Embryonic facial prominence (tissue), 1 donor: Measurements from ENCODE around the gene INPP5D.

Source experiments
- DNase-seq: peaks from one replicate; pipeline ENCODE4 v3.0.0-alpha.2; 2016; ENCODE audit errors: extremely low spot score

INPP5D gene

DNA sequence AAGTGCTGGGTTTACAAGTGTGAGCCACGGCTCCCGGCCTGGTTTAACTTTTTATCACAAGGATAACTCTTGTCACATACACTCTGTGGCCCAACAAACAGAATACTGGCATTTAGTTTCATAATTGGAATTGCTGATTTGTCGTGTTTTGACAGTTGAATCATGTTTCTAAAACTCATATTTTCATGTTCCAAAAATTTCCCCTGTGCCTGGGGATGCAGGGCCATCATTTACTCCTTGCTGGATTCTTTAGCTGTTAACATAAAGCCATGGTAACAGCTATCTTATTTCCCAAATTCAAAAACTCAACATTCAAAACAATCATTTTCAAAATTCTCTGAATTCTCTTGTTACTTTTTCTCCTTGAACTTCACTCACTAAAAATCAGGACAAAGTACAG, 174.9 kb downstream of the INPP5D start:
- no peak for DNase-seq

DNA sequence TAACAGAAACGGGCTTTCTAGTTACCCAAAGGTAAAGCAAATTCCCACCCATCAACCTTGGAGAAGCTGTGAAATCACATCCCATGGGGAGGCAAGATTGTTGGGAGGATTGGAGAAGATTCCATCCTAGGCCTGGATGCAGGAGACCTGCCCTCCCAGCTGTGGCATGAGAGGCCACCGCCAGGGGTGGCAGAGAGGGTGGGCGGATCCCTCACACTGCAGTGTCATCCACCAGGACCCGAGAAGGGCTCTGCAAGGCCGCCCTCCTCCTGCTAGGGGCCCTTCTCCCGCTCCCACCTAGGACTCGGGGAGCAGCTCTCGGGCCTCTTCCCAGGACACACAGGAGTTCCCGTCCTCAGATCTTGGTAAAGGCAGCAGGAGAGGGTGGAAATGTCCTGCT, 175.8 kb downstream of the INPP5D start:
- no peak for DNase-seq

DNA sequence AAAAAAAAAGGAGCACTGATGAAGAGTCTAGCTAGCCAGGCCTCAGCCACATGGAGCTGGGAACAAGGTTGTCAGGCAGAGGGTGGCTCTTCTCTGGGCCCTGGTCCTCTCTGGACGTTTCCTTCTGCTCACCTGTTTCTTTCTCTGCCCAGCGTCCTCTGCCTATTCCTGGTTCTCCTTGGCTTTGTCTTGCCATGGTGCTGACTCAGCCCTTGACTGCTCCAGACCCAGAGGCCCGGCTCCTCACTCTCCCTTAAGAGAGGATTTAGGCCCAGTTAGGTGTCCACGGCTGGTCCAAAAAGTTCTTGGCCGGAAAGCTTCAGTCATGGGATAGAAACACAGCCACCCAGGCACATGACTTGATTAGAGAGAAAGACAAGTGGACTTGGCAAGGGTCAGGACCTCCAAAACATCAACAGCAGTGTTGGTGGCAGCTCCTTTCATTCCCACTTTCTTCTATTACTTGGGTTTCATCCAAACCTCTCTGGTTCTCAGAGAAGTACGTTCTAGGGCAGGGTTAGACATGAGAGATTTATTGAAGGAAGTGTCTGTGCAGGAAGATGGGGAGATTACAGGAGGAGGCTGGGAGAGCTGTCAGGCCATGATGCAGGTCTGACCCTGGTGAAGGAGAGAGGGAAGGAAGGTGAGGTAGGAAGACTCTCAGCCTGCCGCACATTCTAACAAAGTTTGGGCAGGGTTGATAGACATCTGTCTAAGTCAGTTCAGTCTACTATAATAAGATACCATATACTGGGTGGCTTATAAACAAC, 176.9 kb downstream of the INPP5D start:
- no peak for DNase-seq

DNA sequence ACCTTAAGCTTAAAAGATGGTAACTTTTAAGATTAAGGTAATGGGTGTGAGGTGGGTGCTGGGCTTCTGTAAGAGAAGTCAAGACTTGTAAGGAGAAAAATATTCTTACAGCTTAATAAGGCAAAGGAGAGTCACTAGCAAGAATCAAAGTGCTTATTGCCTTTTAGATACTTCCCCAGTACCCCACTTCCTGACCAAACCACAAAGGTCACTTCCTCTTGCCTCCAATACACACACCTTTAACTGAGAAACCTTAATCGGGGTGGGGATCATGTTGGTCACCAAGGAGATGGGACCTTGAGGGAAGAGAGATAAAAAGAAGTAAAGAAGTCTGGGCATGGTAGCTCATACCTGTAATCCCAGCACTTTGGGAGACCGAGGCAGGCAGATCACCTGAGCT, 180.8 kb downstream of the INPP5D start:
- no peak for DNase-seq

DNA sequence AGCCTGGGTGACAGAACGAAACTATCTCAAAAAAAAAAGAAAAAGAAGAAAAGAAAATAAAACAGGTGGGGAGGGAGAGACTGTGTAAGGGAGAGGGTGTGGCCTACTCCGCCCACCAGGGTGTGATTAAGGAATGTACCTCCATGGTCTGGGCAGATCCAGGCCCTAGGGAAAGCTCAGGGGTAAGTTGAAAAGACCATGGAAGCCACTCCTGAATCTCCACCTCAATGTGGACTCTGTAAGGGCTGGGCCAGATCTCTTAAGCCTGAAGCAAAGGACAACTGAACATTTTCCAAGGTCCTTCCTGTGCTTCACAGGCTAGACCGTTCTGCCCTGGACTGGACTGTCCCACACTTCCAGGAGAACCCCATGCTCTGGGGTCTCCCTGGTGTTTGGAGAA, 181.7 kb downstream of the INPP5D start:
- DNase-seq = no peak

DNA sequence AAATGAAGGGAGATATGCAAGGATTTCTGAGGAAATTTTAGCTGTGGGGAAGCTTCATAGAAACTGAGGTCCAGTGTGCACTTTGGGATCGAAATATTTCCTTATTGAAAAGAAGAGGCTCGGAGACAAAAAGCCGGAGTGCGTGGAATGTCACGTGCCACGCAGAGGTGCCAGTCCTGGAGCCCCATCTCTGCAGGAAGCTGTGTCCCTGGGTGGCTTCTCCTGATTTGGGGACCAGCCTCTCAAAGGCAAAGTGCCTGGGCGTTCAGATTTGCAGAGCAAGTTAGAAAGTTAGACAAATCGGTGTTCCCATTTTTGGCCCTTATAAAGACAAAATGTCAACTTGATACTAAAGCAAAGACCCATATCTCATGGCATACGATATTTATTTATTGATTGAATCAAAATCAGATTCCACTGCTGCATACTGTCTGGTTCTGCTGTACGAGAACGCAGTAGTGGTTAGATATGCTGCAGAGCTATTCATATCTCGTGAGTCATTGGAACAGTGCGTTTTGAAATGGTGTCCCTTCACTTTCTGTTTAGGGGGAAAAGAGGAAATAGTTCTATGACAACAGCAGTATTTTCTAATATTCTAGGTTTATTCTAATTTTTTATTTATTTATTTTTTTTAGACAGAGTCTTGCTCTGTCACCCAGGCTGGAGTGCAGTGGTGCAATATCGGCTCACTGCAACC, 182.2 kb downstream of the INPP5D start:
- DNase-seq = no peak

DNA sequence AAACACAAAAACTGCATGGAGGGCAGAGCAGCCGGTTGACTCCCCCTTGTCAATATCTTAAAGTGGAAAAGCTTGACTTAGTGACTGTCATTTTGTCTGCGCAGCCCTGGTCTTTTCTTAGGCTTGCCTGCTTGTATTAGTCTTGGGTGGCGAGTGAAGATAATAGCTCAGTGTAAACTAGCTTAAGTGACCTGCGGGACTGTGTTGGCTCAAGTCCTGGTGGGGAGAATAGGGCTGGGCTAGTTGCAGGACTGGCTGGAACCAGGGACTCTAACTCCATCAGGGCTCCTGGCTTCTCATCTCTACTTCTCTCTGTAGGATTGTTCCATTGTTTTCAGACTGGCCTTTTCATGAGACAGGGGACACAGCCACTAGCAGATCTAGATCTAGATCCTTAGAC, 183.2 kb downstream of the INPP5D start:
- DNase-seq = no peak

DNA sequence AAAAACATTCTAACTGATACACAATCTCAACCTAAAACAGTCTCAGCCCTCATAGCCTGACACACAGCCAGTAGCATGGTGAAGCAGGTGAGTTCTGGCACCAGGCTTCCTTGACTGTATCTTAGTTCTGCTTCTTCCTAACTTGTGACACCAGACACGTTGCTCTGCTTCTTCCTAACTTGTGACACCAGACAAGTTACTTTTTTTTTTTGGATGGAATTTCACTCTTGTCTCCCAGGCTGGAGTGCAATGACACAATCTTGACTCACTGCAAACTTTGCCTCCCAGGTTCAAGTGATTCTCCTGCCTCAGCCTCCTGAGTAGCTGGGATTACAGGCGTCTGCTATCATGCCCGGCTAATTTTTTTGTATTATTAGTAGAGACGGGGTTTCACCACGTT, 184.7 kb downstream of the INPP5D start:
- DNase-seq = no peak

DNA sequence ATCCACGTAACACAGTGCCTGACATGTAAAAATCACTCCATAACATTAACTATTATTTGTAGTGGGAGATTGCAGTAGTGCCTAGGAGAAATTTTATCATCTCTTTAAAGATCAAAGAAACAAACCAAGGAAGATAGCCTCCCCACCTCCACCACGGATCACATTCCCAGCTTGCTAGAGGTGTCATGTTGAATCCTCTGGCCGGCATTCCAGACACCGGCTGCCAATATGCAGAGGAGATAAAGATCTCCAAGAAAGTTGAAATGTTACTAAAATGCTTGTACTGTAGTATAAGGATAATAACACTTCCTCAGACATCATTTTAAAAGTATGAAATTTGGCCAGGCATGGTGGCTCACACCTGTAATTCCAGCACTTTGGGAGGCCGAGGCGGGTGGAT, 185.3 kb downstream of the INPP5D start:
- DNase-seq = no peak

DNA sequence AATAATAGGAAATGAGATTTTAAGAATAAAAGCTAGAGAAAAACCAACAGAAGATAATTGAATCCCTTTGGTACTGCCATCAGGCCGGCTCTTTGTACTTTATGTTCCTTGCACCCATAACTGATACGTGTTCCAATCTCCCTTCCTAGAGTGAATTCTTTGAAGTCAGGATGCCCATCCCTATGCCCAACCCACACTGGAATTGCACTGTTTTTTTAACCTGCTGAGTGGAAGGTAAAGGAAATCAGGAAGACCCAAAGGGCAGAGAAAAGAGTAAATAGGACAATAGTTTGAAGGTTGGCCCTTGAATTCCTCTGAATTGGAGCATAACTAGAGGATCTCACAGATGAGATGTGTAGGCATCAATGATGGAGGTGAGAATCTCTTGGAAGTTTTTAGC, 187.0 kb downstream of the INPP5D start:
- DNase-seq = no peak

DNA sequence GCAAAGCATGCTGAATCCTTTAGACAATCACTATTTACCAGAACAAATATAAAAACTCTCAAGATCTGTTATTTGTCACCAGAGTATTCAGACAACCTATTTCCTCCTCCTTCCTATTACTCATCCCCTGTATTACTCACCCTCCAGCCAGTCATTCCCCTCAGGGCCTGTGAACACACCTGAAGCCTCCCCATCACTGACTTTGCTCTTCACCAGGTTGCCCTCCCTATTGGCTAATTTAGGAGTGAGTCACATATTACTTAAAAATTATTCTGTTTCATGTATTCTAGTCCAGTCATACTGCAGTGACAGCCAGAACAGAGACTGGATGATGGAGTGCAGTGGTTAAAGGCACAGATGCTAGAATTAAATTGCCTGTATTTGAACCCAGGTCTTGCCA, 187.6 kb downstream of the INPP5D start:
- no peak for DNase-seq

DNA sequence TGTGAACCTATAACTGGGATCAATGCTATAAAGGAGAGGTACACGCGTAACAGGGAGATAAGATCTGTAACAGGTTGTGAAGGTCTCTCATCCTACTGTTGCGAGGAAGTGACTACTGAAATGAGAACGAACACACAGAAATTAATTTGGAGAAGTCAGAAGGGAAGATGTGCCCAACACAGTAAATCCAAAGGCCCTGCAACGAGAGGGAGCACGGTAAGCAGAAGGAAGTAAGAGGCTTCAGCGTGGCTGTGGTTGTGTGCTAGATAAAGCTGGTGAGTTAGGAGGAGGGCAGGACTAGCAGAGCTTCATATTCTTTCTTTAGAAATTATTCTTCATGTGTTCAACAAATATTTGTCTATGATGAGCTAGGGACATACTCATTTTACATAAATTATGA, 188.9 kb downstream of the INPP5D start:
- no peak for DNase-seq

DNA sequence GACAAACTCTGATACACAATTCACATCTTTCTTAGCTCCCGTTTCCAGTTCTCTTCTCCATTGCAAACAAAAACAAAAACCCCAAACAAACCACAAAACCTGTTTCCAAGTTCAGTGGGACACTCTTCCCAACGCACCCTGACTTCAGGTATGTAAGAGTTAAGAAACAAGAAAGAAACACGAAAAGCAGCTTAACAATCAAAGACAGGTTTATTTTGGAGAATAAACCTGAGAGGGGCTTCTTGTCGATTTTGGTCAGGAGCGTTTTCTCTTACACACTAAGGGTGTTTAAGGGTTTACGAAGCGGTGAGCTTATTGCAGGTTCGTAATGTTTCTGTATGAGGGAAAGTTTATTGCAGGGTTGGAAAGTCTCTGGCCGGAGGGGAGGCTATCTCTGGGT, 190.4 kb downstream of the INPP5D start:
- DNase-seq = no peak

DNA sequence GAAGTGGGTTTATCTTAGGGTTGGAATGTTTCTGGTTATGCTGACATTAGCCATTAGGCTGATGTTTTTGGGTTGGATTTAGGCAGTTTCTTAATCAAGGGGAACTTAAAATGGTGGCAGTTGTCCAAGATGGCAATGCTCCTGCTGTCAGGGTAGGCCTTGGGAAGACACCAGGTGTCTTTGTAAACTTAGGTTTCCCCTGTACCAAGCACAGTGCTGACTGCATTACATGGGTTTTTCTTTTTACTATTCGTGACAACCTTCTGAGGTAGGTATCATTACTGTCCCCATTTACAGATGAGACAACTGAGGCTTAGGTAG, 190.8 kb downstream of the INPP5D start:
- DNase-seq = no peak

DNA sequence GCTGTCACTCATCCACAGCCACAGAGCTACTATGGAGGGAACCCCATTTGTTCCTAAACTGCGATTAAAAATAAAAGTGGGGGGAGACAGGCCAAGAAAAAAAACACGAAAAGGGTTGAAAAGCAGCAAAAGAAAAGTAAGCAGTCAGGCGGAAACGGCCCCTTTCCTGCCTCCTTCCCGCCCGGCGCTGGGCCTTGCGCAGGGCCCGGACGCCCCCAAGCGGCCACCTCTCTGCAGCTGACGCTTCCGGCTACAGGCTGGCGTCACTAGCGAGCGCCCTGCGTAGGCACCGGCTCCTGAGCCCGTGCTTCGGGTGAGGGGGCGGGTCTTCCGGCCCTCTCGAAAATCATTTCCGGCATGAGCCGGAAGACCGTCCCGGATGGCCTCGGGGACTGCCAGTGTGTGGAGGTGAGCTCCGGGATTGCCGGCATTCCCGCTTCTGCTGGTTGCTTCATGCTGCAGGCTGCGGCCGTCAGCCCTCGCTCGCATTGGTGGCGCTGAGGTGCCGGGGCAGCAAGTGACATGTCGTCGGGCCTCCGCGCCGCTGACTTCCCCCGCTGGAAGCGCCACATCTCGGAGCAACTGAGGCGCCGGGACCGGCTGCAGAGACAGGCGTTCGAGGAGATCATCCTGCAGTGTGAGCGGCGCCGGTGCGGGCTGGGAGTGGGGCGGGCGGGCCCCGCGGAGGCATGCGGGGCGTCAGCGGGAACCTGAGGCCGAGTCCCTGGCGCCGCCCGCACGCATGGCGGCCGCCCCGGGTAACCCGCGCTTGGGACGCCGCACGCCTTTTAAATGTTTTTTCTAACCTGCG, 191.4 kb downstream of the INPP5D start, which contains the start of gene ATG16L1:
ATG16L1 (plus strand) TSS at position 368 of the 811 bp plus-strand sequence; CDS start at position 523, 155 bp downstream.
- DNase-seq = peak; percentile 90

DNA sequence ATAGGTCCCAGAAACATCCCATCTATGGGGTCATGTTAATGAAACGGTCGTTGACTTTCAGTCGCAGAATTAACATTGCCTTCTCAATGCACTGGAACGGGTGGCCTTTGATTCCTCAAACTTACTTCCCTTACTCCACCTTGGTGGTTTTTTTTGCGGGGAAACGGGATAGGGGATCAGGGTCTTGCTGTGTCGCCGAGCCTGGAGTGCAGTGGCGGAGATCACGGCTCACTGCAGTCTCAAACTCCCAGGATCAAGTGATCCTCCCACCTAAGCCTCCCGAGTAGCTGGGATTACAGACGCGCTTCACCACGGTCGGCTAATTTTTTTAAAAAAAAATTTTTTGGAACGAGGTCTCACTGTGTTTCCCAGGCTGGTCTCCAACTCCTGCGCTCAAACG, 192.1 kb downstream of the INPP5D start:
- no peak for DNase-seq

DNA sequence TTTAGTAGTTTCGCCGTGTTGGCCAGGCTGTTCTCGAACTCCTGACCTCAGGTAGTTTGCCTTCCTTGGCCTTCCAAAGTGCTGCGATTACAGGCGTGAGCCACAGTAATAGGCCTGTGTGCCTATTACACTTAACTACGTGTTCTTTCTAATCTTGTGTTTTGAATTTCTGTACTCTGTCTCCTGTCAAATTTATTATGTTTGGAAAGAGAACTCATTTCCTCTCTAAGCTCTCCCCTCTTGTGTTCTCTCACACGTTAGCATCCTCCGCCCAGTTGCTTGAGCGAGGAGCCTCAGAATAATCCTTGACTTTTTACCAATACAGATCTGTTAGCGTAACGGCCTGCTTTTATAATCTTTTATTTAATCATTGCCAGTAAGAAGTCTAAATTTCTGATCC, 195.0 kb downstream of the INPP5D start:
- DNase-seq = no peak

DNA sequence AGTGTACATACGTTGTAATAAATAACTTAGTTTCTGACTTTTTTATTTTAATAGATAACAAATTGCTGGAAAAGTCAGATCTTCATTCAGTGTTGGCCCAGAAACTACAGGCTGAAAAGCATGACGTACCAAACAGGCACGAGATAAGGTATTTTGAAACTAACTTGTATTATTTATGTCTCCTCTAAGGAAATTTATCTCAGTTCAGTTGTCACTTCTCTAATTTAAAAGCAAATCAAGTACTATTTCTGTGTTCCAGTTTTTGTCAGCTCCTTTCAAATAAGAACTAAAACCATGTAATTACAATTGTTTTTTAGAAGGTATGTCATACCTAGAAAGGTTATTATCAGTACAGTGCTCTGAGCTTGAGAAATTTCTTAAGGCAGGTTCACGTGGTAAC, 195.9 kb downstream of the INPP5D start:
- no peak for DNase-seq
